GM06990 (cell line): ENCODE measurements around the gene RNASE11.
"Not testable (repeated sequence)": the region's sequence is repeated elsewhere in the genome, so short reads cannot be mapped to it uniquely, and the experiment has no call there.

Experiments
- DNase-seq: peaks from one replicate; pipeline ENCODE4 v3.0.0-alpha.2; 2011; ENCODE audit not compliant: insufficient read length; ENCODE audit errors: extremely low read depth
- H3K27me3 ChIP-seq: replicated peaks from 2 replicates; pipeline ENCODE4 v1.6.0; 2011; ENCODE audit warnings: low read length; ENCODE audit not compliant: control insufficient read depth, insufficient read depth
- H3K36me3 ChIP-seq: 2 replicates; pipeline ENCODE4 v1.5.1; 2011; ENCODE audit warnings: low read length; ENCODE audit not compliant: control insufficient read depth, insufficient read depth
- H3K4me3 ChIP-seq: replicated peaks from 2 replicates; pipeline ENCODE4 v1.5.1; 2011; ENCODE audit warnings: low read depth, mild to moderate bottlenecking, control low read depth, low read length
- TF ChIP-seq, protein P1 (sequence below): IDR thresholded peaks from 2 replicates; pipeline ENCODE4 v1.5.1; 2011; ENCODE audit warnings: low read length, control low read depth, mild to moderate bottlenecking, inconsistent platforms; ENCODE audit not compliant: insufficient read depth, poor library complexity, severe bottlenecking

Gene RNASE11

DNA sequence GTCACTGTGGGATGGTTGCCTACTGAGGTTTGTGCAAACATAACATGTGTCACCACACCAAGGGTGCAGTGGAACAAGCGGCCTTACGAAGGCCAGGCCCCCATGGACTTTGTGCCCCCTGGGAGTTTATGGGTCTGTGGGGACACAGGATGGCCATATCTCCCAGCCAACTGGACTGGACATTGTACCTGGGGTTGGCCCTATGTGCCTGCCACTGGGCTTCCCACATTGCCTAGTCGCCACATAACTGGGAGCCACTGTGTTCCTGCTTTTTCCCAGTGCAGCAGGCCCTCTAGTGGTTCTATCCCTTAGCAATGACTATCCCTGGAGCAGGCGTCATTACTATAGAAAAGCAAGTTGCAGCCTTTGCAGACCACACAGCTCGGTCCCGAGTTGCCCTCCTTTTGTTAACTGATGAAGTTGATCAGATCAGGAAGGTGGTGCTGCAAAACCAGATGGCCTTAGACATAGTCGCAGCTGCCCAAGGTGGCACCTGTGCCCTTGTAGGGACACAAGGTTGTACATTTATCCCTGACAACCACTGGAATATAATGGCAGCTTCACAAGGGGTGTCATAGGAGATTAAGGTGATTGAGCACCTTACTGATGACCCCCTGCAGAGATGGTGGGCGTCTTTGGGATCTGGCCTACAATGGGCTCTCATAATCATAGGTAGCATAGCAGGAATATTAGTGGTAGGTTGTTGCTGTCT is 18.5 kb upstream of the RNASE11 start:
- H3K36me3 ChIP-seq, result no peaks in the 10 kb centered on the region
- DNase-seq, result no peak
- TF ChIP-seq, protein P1, sequence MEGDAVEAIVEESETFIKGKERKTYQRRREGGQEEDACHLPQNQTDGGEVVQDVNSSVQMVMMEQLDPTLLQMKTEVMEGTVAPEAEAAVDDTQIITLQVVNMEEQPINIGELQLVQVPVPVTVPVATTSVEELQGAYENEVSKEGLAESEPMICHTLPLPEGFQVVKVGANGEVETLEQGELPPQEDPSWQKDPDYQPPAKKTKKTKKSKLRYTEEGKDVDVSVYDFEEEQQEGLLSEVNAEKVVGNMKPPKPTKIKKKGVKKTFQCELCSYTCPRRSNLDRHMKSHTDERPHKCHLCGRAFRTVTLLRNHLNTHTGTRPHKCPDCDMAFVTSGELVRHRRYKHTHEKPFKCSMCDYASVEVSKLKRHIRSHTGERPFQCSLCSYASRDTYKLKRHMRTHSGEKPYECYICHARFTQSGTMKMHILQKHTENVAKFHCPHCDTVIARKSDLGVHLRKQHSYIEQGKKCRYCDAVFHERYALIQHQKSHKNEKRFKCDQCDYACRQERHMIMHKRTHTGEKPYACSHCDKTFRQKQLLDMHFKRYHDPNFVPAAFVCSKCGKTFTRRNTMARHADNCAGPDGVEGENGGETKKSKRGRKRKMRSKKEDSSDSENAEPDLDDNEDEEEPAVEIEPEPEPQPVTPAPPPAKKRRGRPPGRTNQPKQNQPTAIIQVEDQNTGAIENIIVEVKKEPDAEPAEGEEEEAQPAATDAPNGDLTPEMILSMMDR, result peak; percentile 63
- H3K27me3 ChIP-seq, result no peaks in the 10 kb centered on the region
- H3K4me3 ChIP-seq, result no peak overlapping the region

- no peaks in the 10 kb centered on the region for H3K27me3 ChIP-seq
- no peak overlapping the region for H3K4me3 ChIP-seq
- no peaks in the 10 kb centered on the region for H3K36me3 ChIP-seq
- DNase-seq, result no peak
- TF ChIP-seq, protein P1, result no peak
These were observed 16.3 kb upstream of the RNASE11 start for GRCh38 chr14:20603813-20604690.

DNA sequence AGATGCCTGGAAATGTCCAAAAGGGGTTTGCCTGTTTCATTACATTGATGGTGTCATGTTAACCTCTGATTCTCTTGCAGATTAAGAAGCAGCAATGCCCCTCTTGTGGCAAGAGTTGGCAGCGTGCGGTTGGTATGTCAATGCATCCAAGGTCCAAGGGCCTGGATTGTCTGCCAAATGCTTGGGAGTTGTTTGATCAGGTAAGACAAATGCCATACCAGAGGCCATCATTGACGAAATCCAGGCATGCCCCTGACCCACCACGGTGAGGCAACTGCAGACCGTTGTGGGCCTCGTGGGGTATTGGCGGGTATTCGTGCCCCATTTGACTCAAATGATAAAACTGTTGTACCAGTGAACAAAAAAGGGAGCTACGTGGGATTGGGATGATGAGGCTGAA is 14.8 kb upstream of the RNASE11 start:
- H3K36me3 ChIP-seq, result no peaks in the 10 kb centered on the region

DNA sequence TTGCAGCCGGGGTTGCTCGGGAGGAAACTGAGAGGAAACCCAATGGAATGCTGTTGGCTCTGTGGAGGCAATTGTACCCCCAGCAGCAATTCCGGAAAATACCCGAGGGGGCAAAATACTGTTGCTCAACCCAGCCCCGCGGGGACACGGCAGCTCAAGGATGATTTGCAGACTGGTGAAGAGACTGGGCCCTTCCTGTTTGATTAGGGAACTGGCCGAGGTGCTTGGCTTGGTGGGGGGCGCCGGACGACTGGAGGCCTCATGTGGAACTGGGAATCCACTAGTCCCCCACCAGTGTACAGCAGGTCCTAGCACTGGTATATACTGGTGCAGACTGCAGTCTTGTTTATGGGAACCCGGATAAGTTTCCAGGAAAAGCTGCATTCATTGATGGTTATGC is 13.7 kb upstream of the RNASE11 start:
- Histone ChIP-seq H3K27me3 (no peaks in the 10 kb centered on the region), H3K4me3 (no peak overlapping the region), H3K36me3 (no peaks in the 10 kb centered on the region)
- TF ChIP-seq, protein P1, result no peak
- DNase-seq, result no peak

More for the DNA sequence above, 14.8 kb upstream of the RNASE11 start:
- DNase-seq, result no peak
- TF ChIP-seq, protein P1, result no peak
- Histone ChIP-seq H3K4me3 (no peak overlapping the region), H3K27me3 (no peaks in the 10 kb centered on the region)

GRCh38 chr14:20597108-20597507 is 9.3 kb upstream of the RNASE11 start:
- H3K27me3 ChIP-seq, result no peaks in the 10 kb centered on the region
- no peak overlapping the region for H3K4me3 ChIP-seq
- TF ChIP-seq, protein P1, result no peak
- no peak for DNase-seq
- no peaks in the 10 kb centered on the region for H3K36me3 ChIP-seq

- not testable (repeated sequence) for H3K36me3 ChIP-seq, H3K27me3 ChIP-seq, H3K4me3 ChIP-seq, DNase-seq
These were observed 7.9 kb upstream of the RNASE11 start for GRCh38 chr14:20595726-20596125.
